GM12891 (cell line): ENCODE data around the gene DNAJC21.

Experiments
- PAX5 ChIP-seq: IDR thresholded peaks from 2 replicates; pipeline ENCODE4 v1.6.1; 2011; ENCODE audit warnings: low read length, moderate library complexity, mild to moderate bottlenecking; ENCODE audit not compliant: insufficient read depth, severe bottlenecking
- POLR2A ChIP-seq: IDR thresholded peaks from 2 replicates; pipeline ENCODE4 v1.6.1; 2011; ENCODE audit warnings: low read depth, low read length, control low read depth
- POLR2AphosphoS5 ChIP-seq: IDR thresholded peaks from 2 replicates; pipeline ENCODE4 v1.6.1; 2011; ENCODE audit warnings: low read depth, low read length, control low read depth
- SPI1 ChIP-seq: IDR thresholded peaks from 2 replicates; pipeline ENCODE4 v1.6.1; 2011; ENCODE audit warnings: low read depth, low read length, control low read depth
- TAF1 ChIP-seq: IDR thresholded peaks from 2 replicates; pipeline ENCODE4 v1.6.1; 2011; ENCODE audit warnings: low read depth, low read length, control low read depth

GRCh38 chr5:35003018-35003957 is 73.9 kb downstream of the DNAJC21 start:
- TF ChIP-seq POLR2A (no peak), POLR2AphosphoS5 (no peak), TAF1 (no peak), PAX5 (no peak), SPI1 (no peak)
